ENCODE results near the gene SUN3. TPM values are rescaled to one million over a fixed set of nuclear protein-coding genes. Genes with fewer than 3 reads are reported as not detected.
A peak's percentile ranks its signal among the peaks of the same experiment; 100 is the strongest.

The SUN3 gene
- total and polyA plus RNA-seq, 2 experiments from 2014 or later: not detected

GRCh38 chr7:48038815-48039506, 10.1 kb upstream of the SUN3 start:
- no peaks in the 10 kb centered on the region for H3K79me2 ChIP-seq (ENCODE audit: insufficient read depth)
- 40 to 57% methylated on average over 5 of the region's 5 CpGs for WGBS, 2 experiments (ENCODE audit: low coverage in 1 of 2, low lambda C conversion rate in 2 of 2, missing lambda C conversion rate in 2 of 2)
- H3K9me3 ChIP-seq (ENCODE audit: low read depth): no peaks in the 10 kb centered on the region
- DNase-seq: no peak
- H2AFZ ChIP-seq: no peak overlapping the region
- in situ Hi-C loops (cut with MboI): no loop called here
- peaks cover 18% of the 10 kb centered on the region for H3K4me1 ChIP-seq (ENCODE audit: insufficient read depth)
- TF ChIP-seq EZH2phosphoT487 (IDR thresholded peaks at IDR 0.05; ENCODE audit: insufficient read depth, low read depth) (no peak), EZH2 (IDR thresholded peaks at IDR 0.05; ENCODE audit: insufficient read depth, poor library complexity, severe bottlenecking) (no peak)
- no peaks in the 10 kb centered on the region for H3K9me2 ChIP-seq (ENCODE audit: insufficient read depth)
- no peaks in the 10 kb centered on the region for H3K36me3 ChIP-seq (ENCODE audit: low read depth)
- peaks cover 19% of the 10 kb centered on the region for H3F3A ChIP-seq (ENCODE audit: insufficient read depth)
- H3K27ac ChIP-seq: no peak overlapping the region
- no peak overlapping the region for H3K4me2 ChIP-seq (ENCODE audit: unreplicated experiment)
- H3K9ac ChIP-seq: no peak overlapping the region
- H4K20me1 ChIP-seq (ENCODE audit: insufficient read depth): no peaks in the 10 kb centered on the region
- H3K27me3 ChIP-seq (replicated peaks; ENCODE audit: insufficient read depth): 0 out of 2 replicates have a peak, but pooled peaks cover 6% of the 10 kb centered on the region
- no peak overlapping the region for H3K4me3 ChIP-seq

- no peaks in the 10 kb centered on the region for H3K9me3 ChIP-seq (ENCODE audit: low read depth)
- peak overlapping the region; percentile 68 for H3K9ac ChIP-seq
- H3K4me2 ChIP-seq (ENCODE audit: unreplicated experiment): peak overlapping the region; percentile 88
- in situ Hi-C loops (cut with MboI): no loop called here
- no peaks in the 10 kb centered on the region for H3K36me3 ChIP-seq (ENCODE audit: low read depth)
- DNase-seq: peak; percentile 72
- 0 to 3% methylated on average over 42 of the region's 42 CpGs for WGBS, 2 experiments (ENCODE audit: low coverage in 1 of 2, low lambda C conversion rate in 2 of 2, missing lambda C conversion rate in 2 of 2)
- no peaks in the 10 kb centered on the region for H4K20me1 ChIP-seq (ENCODE audit: insufficient read depth)
- 0 out of 2 replicates have a peak, but pooled peaks cover 6% of the 10 kb centered on the region for H3K27me3 ChIP-seq (replicated peaks; ENCODE audit: insufficient read depth)
- H3K9me2 ChIP-seq (ENCODE audit: insufficient read depth): no peaks in the 10 kb centered on the region
- H3K4me3 ChIP-seq: peak overlapping the region; percentile 72
- no peaks in the 10 kb centered on the region for H3K79me2 ChIP-seq (ENCODE audit: insufficient read depth)
- TF ChIP-seq EZH2phosphoT487 (IDR thresholded peaks at IDR 0.05; ENCODE audit: insufficient read depth, low read depth): no peak
- TF ChIP-seq EZH2 (IDR thresholded peaks at IDR 0.05; ENCODE audit: insufficient read depth, poor library complexity, severe bottlenecking): no peak
- peak overlapping the region; percentile 76 for H2AFZ ChIP-seq
- peaks cover 5% of the 10 kb centered on the region for H3F3A ChIP-seq (ENCODE audit: insufficient read depth)
- H3K27ac ChIP-seq: no peak overlapping the region
- H3K4me1 ChIP-seq (ENCODE audit: insufficient read depth): peaks cover 2% of the 10 kb centered on the region; the same call in 1 of the 2 replicates
Observed at GRCh38 chr7:48035967-48036478, 7.1 kb upstream of the SUN3 start.

- H3K36me3 ChIP-seq (ENCODE audit: low read depth): no peaks in the 10 kb centered on the region
- no peaks in the 10 kb centered on the region for H3K9me2 ChIP-seq (ENCODE audit: insufficient read depth)
- peak within 1 kb of the TSS; percentile 76 for H2AFZ ChIP-seq
- no peaks in the 10 kb centered on the region for H3K4me1 ChIP-seq (ENCODE audit: insufficient read depth)
- no peaks in the 10 kb centered on the region for H4K20me1 ChIP-seq (ENCODE audit: insufficient read depth)
- DNase-seq: peak; percentile 96
- in situ Hi-C loops (cut with MboI): no loop called here
- no peaks in the 10 kb centered on the region for H3K79me2 ChIP-seq (ENCODE audit: insufficient read depth)
- H3K4me2 ChIP-seq (ENCODE audit: unreplicated experiment): peak within 1 kb of the TSS; percentile 88
- H3K27ac ChIP-seq: no peak within 1 kb of the TSS
- 1 to 2% methylated on average over 47 to 54 of the region's 62 CpGs for WGBS, 2 experiments (ENCODE audit: low coverage in 1 of 2, low lambda C conversion rate in 2 of 2, missing lambda C conversion rate in 2 of 2)
- H3K9ac ChIP-seq: peak within 1 kb of the TSS; percentile 68
- H3K4me3 ChIP-seq: peak within 1 kb of the TSS; percentile 72
- no peak for TF ChIP-seq EZH2 (IDR thresholded peaks at IDR 0.05; ENCODE audit: insufficient read depth, poor library complexity, severe bottlenecking)
- TF ChIP-seq EZH2phosphoT487 (IDR thresholded peaks at IDR 0.05; ENCODE audit: insufficient read depth, low read depth): no peak
- 0 out of 2 replicates have a peak, but pooled peaks cover 6% of the 10 kb centered on the region for H3K27me3 ChIP-seq (replicated peaks; ENCODE audit: insufficient read depth)
- H3K9me3 ChIP-seq (ENCODE audit: low read depth): no peaks in the 10 kb centered on the region
- H3F3A ChIP-seq (ENCODE audit: insufficient read depth): no peaks in the 10 kb centered on the region; the same call in 1 of the 2 replicates
Observed at GRCh38 chr7:48035301-48035966, 6.5 kb upstream of the SUN3 start, which contains the start of gene C7orf57. C7orf57 (plus strand) TSS chr7:48035543; CDS start chr7:48036309, 766 bp downstream.

- Histone ChIP-seq H2AFZ (no peak overlapping the region), H3K27me3 (replicated peaks; ENCODE audit: insufficient read depth) (0 out of 2 replicates have a peak, but pooled peaks cover 6% of the 10 kb centered on the region), H3K9me3 (ENCODE audit: low read depth) (no peaks in the 10 kb centered on the region), H4K20me1 (ENCODE audit: insufficient read depth) (no peaks in the 10 kb centered on the region), H3K4me1 (ENCODE audit: insufficient read depth) (no peaks in the 10 kb centered on the region), H3K9me2 (ENCODE audit: insufficient read depth) (no peaks in the 10 kb centered on the region), H3F3A (ENCODE audit: insufficient read depth) (no peaks in the 10 kb centered on the region; the same call in 1 of the 2 replicates), H3K79me2 (ENCODE audit: insufficient read depth) (no peaks in the 10 kb centered on the region), H3K36me3 (ENCODE audit: low read depth) (no peaks in the 10 kb centered on the region), H3K9ac (no peak overlapping the region), H3K4me3 (no peak overlapping the region), H3K27ac (no peak overlapping the region), H3K4me2 (ENCODE audit: unreplicated experiment) (no peak overlapping the region)
- in situ Hi-C loops (cut with MboI): no loop called here
- no peak for DNase-seq
- 68 to 74% methylated on average over 5 of the region's 5 CpGs for WGBS, 2 experiments (ENCODE audit: low coverage in 1 of 2, low lambda C conversion rate in 2 of 2, missing lambda C conversion rate in 2 of 2)
- TF ChIP-seq EZH2 (IDR thresholded peaks at IDR 0.05; ENCODE audit: insufficient read depth, poor library complexity, severe bottlenecking): no peak
- no peak for TF ChIP-seq EZH2phosphoT487 (IDR thresholded peaks at IDR 0.05; ENCODE audit: insufficient read depth, low read depth)
Observed at GRCh38 chr7:48033922-48034321, 5.0 kb upstream of the SUN3 start.
